ENCODE measurements around the gene INPP5D.
"Not testable (repeated sequence)": the region's sequence is repeated elsewhere in the genome, so short reads cannot be mapped to it uniquely, and the experiment has no call there.

The INPP5D gene

DNA sequence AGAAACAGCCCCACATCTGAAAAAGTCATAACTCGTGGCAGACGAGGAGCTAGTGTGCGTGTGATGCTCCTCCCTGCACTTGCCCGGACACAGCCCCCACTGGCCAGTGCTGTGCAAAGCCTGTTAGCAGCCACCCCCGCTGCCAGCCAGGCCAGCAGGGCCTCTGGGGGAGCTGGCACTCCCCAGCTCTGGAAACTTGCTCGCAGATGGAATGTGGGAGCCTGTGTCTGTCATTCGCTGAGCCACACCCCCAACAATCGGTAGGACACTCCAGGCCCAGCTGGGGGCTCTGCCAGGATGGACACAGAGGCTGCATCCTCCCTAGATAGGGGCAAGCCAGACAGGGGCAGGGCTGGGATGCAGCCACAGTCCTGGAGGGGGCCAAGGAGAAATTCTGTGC, 128.9 kb downstream of the INPP5D start:
- no peak for TF ChIP-seq Cebpa-rat (IDR thresholded peaks at IDR 0.05)
- H3K4me2 ChIP-seq = peak overlapping the region in 2 of 11 experiments; percentile 70 to 79; a peak in 2 of 22 replicates
- H3K27me3 ChIP-seq = no peaks in the 10 kb centered on the region

DNA sequence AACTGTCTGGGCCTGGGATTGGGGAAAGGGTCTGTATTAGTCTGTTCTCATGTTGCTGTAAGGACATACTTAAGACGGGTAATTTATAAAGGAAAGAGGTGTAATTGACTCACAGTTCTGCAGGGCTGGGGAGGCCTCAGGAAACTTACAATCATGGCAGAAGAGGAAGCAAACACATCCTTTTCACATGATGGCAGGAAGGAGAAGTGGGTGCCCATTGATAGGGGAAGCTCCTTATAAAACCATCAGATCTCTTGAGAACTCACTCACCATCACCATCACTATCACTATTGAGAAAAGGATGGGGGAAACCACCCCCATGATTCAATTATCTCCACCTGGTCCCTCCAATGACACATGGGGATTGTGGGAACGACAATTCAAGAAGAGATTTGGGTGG, 130.9 kb downstream of the INPP5D start:
- Histone ChIP-seq H3K9me3 (replicated peaks in 1 of 11) (peaks cover 0 to 14% (median 0%) of the 10 kb centered on the region in 11 experiments; a peak in 4 of 22 replicates), H3K4me2 (peak overlapping the region in 9 of 11 experiments; percentile 11 to 79 (median 70); a peak in 15 of 22 replicates), H3K36me3 (peaks cover 98 to 100% (median 100%) of the 10 kb centered on the region in 11 experiments), H3K27ac (peak overlapping the region in 10 of 11 experiments; percentile 8 to 71 (median 56); a peak in 15 of 22 replicates), H3K4me1 (peaks cover 3 to 59% (median 34%) of the 10 kb centered on the region in 10 experiments), H3K4me3 (0 out of 20 replicates have a peak overlapping the region, but pooled peaks of 1 of the 10 experiments have one; percentile 4)
- H4K20me1 ChIP-seq, H3K9ac ChIP-seq, H3K27me3 ChIP-seq: not testable (repeated sequence)

More for the DNA sequence above, 128.9 kb downstream of the INPP5D start:
- Histone ChIP-seq H3K9ac (no peak overlapping the region), H3K27ac (peak overlapping the region in 3 of 11 experiments; percentile 2 to 22 (median 5); a peak in 1 of 22 replicates), H3K9me3 (replicated peaks in 1 of 11) (peaks cover 0 to 14% (median 0%) of the 10 kb centered on the region in 11 experiments; a peak in 4 of 22 replicates), H3K36me3 (peaks cover 92 to 99% (median 96%) of the 10 kb centered on the region in 11 experiments), H3K4me3 (no peak overlapping the region), H3K4me1 (peaks cover 23 to 79% (median 54%) of the 10 kb centered on the region in 10 experiments), H4K20me1 (peaks cover 0 to 25% (median 9%) of the 10 kb centered on the region in 11 experiments; a peak in 7 of 22 replicates)

DNA sequence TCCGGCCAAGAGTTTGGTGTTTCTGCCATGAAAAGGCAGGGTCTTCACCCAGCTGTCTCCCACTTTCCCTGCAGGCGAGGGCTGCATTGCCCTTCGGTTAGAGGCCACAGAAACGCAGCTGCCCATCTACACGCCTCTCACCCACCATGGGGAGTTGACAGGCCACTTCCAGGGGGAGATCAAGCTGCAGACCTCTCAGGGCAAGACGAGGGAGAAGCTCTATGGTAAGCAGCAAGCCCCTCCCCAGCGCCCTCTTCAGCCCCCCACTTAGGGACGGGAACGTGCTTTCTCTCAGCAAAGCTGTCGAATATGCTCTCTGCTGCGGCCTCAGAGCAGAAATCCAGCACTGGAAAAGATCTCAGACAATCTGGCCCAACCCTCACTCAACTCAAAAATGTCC, 133.6 kb downstream of the INPP5D start:
- Histone ChIP-seq H3K9me3 (replicated peaks in 1 of 11) (peaks cover 0 to 14% (median 0%) of the 10 kb centered on the region in 11 experiments; a peak in 4 of 22 replicates), H3K4me3 (no peak overlapping the region), H3K36me3 (peaks cover 99 to 100% (median 100%) of the 10 kb centered on the region in 11 experiments), H4K20me1 (peaks cover 0 to 14% (median 0%) of the 10 kb centered on the region in 11 experiments; a peak in 3 of 22 replicates), H3K27ac (no peak overlapping the region), H3K27me3 (no peaks in the 10 kb centered on the region), H3K4me2 (no peak overlapping the region), H3K9ac (no peak overlapping the region), H3K4me1 (peaks cover 0 to 33% (median 21%) of the 10 kb centered on the region in 10 experiments; a peak in 15 of 20 replicates)
- TF ChIP-seq Cebpa-rat (IDR thresholded peaks at IDR 0.05) = no peak

DNA sequence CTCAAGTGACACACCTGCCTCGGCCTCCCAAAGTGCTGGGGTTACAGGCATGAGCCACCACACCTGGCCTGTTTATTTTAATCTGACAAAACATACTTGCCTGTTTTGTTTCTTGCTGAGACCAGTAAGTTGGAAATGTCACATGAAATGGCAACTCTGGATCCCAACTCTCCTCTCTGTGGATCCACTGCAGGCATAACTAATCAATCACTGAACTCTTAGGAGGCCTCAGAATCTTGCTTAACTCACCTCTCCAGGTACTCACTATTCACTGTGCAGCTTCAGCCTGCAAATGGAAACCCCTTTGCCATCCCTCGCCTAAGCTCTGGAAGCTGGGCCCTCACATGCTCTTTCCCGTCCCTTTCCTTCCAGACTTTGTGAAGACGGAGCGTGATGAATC, 134.9 kb downstream of the INPP5D start:
- no peaks in the 10 kb centered on the region for H3K27me3 ChIP-seq
- peaks cover 0 to 17% (median under 1%) of the 10 kb centered on the region in 11 experiments; a peak in 8 of 22 replicates for H4K20me1 ChIP-seq
- H3K4me3 ChIP-seq = no peak overlapping the region
- H3K36me3 ChIP-seq = peaks cover 94 to 100% (median 98%) of the 10 kb centered on the region in 11 experiments
- no peak overlapping the region for H3K9ac ChIP-seq
- H3K9me3 ChIP-seq (replicated peaks in 1 of 11) = peaks cover 0 to 14% (median 0%) of the 10 kb centered on the region in 11 experiments; a peak in 4 of 22 replicates
- H3K27ac ChIP-seq = no peak overlapping the region
- no peak overlapping the region for H3K4me2 ChIP-seq
- TF ChIP-seq Cebpa-rat (IDR thresholded peaks at IDR 0.05) = no peak
- H3K4me1 ChIP-seq = peaks cover 0 to 30% (median 22%) of the 10 kb centered on the region in 10 experiments; a peak in 17 of 20 replicates

DNA sequence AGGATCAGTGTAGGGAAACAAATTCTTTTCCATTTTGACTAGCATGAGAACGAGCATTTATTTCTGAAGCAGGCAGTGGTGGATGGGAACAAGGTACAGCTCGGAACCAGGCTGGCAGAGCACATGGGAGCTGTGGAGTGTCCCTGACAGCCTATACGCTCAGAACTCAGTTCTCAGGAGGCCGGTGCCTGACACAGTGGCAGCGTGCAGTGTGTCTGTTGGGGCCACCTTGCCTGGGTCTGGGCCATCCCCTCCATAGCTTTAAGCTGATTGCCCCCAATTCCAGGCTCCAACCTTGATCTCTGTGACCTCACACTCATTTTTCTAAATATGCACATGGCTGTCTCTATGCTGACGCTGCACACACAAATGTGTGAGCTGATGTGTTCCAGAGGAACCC, 136.9 kb downstream of the INPP5D start:
- Histone ChIP-seq H3K4me3 (no peak overlapping the region), H3K4me2 (no peak overlapping the region), H3K4me1 (peaks cover 12 to 30% (median 26%) of the 10 kb centered on the region in 10 experiments), H4K20me1 (peaks cover 8 to 37% (median 14%) of the 10 kb centered on the region in 11 experiments; a peak in 17 of 22 replicates), H3K27me3 (no peaks in the 10 kb centered on the region), H3K9me3 (replicated peaks in 1 of 11) (no peaks in the 10 kb centered on the region), H3K36me3 (peaks cover 86 to 96% (median 94%) of the 10 kb centered on the region in 11 experiments), H3K27ac (no peak overlapping the region), H3K9ac (no peak overlapping the region)
- no peak for TF ChIP-seq Cebpa-rat (IDR thresholded peaks at IDR 0.05)

DNA sequence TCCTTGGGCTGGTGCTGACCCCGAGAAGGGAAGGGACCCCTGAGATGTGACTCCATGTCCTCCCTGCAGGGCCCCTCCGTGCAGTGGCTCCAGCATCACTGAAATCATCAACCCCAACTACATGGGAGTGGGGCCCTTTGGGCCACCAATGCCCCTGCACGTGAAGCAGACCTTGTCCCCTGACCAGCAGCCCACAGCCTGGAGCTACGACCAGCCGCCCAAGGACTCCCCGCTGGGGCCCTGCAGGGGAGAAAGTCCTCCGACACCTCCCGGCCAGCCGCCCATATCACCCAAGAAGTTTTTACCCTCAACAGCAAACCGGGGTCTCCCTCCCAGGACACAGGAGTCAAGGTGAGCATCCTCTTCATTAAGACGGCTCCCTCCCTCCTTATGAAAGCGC, 137.9 kb downstream of the INPP5D start:
- Histone ChIP-seq H3K9me3 (replicated peaks in 1 of 11) (peaks cover 0 to 5% (median 2%) of the 10 kb centered on the region in 11 experiments; a peak in 6 of 22 replicates), H3K4me2 (no peak overlapping the region), H3K4me3 (no peak overlapping the region), H4K20me1 (peaks cover 11 to 41% (median 18%) of the 10 kb centered on the region in 11 experiments; a peak in 17 of 22 replicates), H3K27ac (no peak overlapping the region), H3K9ac (no peak overlapping the region), H3K36me3 (peaks cover 80 to 89% (median 86%) of the 10 kb centered on the region in 11 experiments), H3K27me3 (no peaks in the 10 kb centered on the region), H3K4me1 (peaks cover 22 to 40% (median 36%) of the 10 kb centered on the region in 10 experiments)
- TF ChIP-seq Cebpa-rat (IDR thresholded peaks at IDR 0.05) = no peak

DNA sequence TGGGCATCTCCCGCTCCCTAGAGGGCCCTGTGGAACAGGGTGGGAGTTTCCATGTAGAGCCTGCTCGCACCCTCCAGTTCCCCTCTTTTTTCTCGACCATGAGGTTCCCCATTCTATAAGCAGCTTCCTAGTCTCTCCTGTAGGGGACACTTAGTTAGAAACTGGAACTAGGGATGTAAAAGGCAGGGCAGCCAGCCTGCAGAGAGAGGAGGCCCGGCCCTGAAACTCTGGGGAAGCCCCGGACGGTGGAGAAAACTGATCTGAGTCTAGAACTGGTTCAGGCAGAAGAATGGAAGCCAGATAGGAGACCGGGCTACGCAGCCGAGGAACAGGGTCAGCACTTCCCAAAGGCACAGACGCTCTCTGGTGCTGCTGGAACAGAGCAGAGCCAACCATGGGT, 139.7 kb downstream of the INPP5D start:
- Histone ChIP-seq H4K20me1 (peaks cover 11 to 41% (median 18%) of the 10 kb centered on the region in 11 experiments; a peak in 17 of 22 replicates), H3K27ac (0 out of 22 replicates have a peak overlapping the region, but pooled peaks of 1 of the 11 experiments have one; percentile 10), H3K36me3 (peaks cover 78 to 89% (median 86%) of the 10 kb centered on the region in 11 experiments), H3K4me1 (peaks cover 26 to 59% (median 50%) of the 10 kb centered on the region in 10 experiments), H3K9me3 (replicated peaks in 1 of 11) (peaks cover 0 to 16% (median 4%) of the 10 kb centered on the region in 11 experiments; a peak in 7 of 22 replicates), H3K9ac (no peak overlapping the region), H3K27me3 (no peaks in the 10 kb centered on the region), H3K4me2 (peak overlapping the region in 5 of 11 experiments; percentile 81 to 96 (median 92); a peak in 10 of 22 replicates), H3K4me3 (no peak overlapping the region)
- TF ChIP-seq Cebpa-rat (IDR thresholded peaks at IDR 0.05) = no peak

DNA sequence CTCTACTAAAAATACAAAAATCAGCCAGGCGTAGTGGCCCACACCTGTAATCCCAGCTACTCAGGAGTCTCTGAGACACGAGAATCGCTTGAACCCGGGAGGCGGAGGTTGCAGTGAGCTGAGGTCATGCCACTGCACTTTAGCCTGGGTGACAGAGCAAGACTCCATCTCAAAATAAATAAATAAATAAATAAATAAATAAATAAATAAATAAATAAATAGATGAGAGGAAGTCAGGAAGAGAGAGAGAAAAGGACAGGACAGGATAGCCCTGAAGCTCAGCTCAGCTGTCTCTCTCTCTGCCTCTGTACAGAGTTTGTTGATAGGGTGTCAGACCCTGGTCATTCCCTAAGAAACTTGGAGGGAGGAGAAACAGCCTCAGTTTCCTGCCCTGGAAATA, 140.6 kb downstream of the INPP5D start:
- not testable (repeated sequence) for H3K4me3 ChIP-seq

More for the DNA sequence above, 140.6 kb downstream of the INPP5D start:
- peaks cover 0 to 16% (median 4%) of the 10 kb centered on the region in 11 experiments; a peak in 7 of 22 replicates for H3K9me3 ChIP-seq (replicated peaks in 1 of 11)
- H3K27me3 ChIP-seq, H3K9ac ChIP-seq: not testable (repeated sequence)
- peak overlapping the region in 2 of 11 experiments; percentile 4 to 76; a peak in 1 of 22 replicates for H3K27ac ChIP-seq
- peaks cover 11 to 41% (median 18%) of the 10 kb centered on the region in 11 experiments; a peak in 17 of 22 replicates for H4K20me1 ChIP-seq
- H3K36me3 ChIP-seq = peaks cover 78 to 89% (median 85%) of the 10 kb centered on the region in 11 experiments
- H3K4me2 ChIP-seq = peak overlapping the region; percentile 71 to 96 (median 83)
- H3K4me1 ChIP-seq = peaks cover 26 to 64% (median 51%) of the 10 kb centered on the region in 10 experiments

Measured in BLaER1 treated with 17β-estradiol and CSF1 and Interleukin-3, amounts not matched to agents 10 nM and 100 nM (cell line).